SK-N-MC (cell line): Measurements from ENCODE around the gene TRMT10B.

Source experiments
- DNase-seq: peaks from one replicate; pipeline ENCODE4 v3.0.0-alpha.2; 2011; ENCODE audit warnings: low read depth, low spot score
- H3K27ac ChIP-seq: fragments of 200-600 bp; sonication (generic); 2 replicates; pipeline ENCODE4 v1.5.1; 2016; ENCODE audit warnings: mixed run types
- H3K36me3 ChIP-seq: fragments of 200-600 bp; sonication (generic); 2 replicates; pipeline ENCODE4 v1.6.1; 2017; ENCODE audit warnings: antibody characterized with exemption, low read length, mixed read lengths; ENCODE audit not compliant: insufficient read depth
- H3K4me3 ChIP-seq: fragments of 200-600 bp; sonication (generic); 2 replicates; pipeline ENCODE4 v1.5.1; 2016
- H3K9ac ChIP-seq: fragments of 200-600 bp; sonication (generic); 2 replicates; pipeline ENCODE4 v1.8.0; 2017; ENCODE audit warnings: mixed run types, mixed read lengths; ENCODE audit not compliant: insufficient read length
- H3K9me3 ChIP-seq: fragments of 200-600 bp; sonication (generic); 2 replicates; pipeline ENCODE4 v1.6.1; 2017; ENCODE audit warnings: low read depth, mild to moderate bottlenecking, antibody characterized with exemption, low read length, moderate library complexity, mixed read lengths
- EZH2 ChIP-seq: fragments of 200-600 bp; sonication (generic); IDR thresholded peaks from one replicate; pipeline ENCODE4 v1.6.1; 2017; ENCODE audit warnings: antibody characterized with exemption
- FOXP2 ChIP-seq: optimal IDR thresholded peaks from 2 replicates; pipeline ENCODE3; 2011; ENCODE audit warnings: mild to moderate bottlenecking, moderate library complexity; ENCODE audit not compliant: insufficient read depth; ENCODE audit errors: extremely low read length, control extremely low read depth
- POLR2AphosphoS5 ChIP-seq: IDR thresholded peaks from 2 replicates; pipeline ENCODE4 v1.6.1; 2012; ENCODE audit warnings: mild to moderate bottlenecking, low read depth, low read length, borderline replicate concordance

Gene TRMT10B

GRCh38 chr9:37827483-37828165 is 74.0 kb downstream of the TRMT10B start:
- Histone ChIP-seq H3K9me3 (no peaks in the 10 kb centered on the region), H3K27ac (no peak overlapping the region), H3K36me3 (peaks cover 45% of the 10 kb centered on the region), H3K4me3 (no peak overlapping the region), H3K9ac (no peak overlapping the region)
- DNase-seq = no peak
- no peak for TF ChIP-seq FOXP2
- no peak for TF ChIP-seq POLR2AphosphoS5
- TF ChIP-seq EZH2 = no peak
